Measurements from ENCODE around the gene GNL2. TPM values are rescaled to one million over a fixed set of nuclear protein-coding genes. Genes with fewer than 3 reads are reported as not detected.

The GNL2 gene
- total and polyA plus RNA-seq, 10 of the 15 experiments (the other 5 are each of a cell fraction or from before 2014, with no cell fraction given), result 64.2 to 167 (median 88.2) TPM

- Histone ChIP-seq H3K27ac (ENCODE audit: control insufficient read depth, insufficient read depth) (no peak overlapping the region), H3K9ac (ENCODE audit: control insufficient read depth, insufficient read depth, low read length) (no peak overlapping the region), H4K20me1 (ENCODE audit: control insufficient read depth, insufficient read depth) (no peaks in the 10 kb centered on the region; the same call in 1 of the 2 replicates), H3K27me3 (replicated peaks in 1 of 2; ENCODE audit: control insufficient read depth in 2 of 2, insufficient read depth in 2 of 2, low read length in 1 of 2) (no peaks in the 10 kb centered on the region), H3K79me2 (ENCODE audit: control insufficient read depth, insufficient read depth, low read length) (no peaks in the 10 kb centered on the region), H3K36me3 (ENCODE audit: control insufficient read depth in 2 of 2, insufficient read depth in 2 of 2, low read length in 1 of 2) (peaks cover 1 to 18% of the 10 kb centered on the region in 2 experiments; a peak in 2 of 4 replicates), H2AFZ (ENCODE audit: control insufficient read depth, low read depth, low read length) (no peak overlapping the region), H3K4me2 (ENCODE audit: control insufficient read depth, insufficient read depth) (no peak overlapping the region), H3K4me1 (ENCODE audit: control insufficient read depth, insufficient read depth, low read length) (no peaks in the 10 kb centered on the region), H3K4me3 (no peak overlapping the region), H3K9me3 (replicated peaks; ENCODE audit: control insufficient read depth, insufficient read depth, low read length) (no peaks in the 10 kb centered on the region)
- intact Hi-C loops (cut with micrococcal nuclease; ENCODE audit: unreplicated experiment), result no loop called here
- in situ Hi-C loops (cut with MboI), result no loop called here
- POLR2A ChIA-PET, result no interaction called here
- DNase-seq (ENCODE audit: low read depth, low spot score), result no peak
- WGBS (ENCODE audit: insufficient coverage, insufficient replicate concordance, low lambda C conversion rate, missing lambda C conversion rate), result 57% methylated on average over 4 of the region's 4 CpGs
- FAIRE-seq, result no peak
- BruUV-seq (replicated peaks), result no TSS peak
- RAD21 ChIA-PET (ENCODE audit: unreplicated experiment), result no interaction called here
- ATAC-seq, result no peak
- SMC1A ChIA-PET (ENCODE audit: uncharacterized antibody, unreplicated experiment), result no interaction called here
- CTCF ChIA-PET, result interaction anchor here (1.1 kb wide), 1 partner anchor 46 kb away, joined by 5 read pairs; no protein-coding TSS in a partner anchor
- no peak for TF ChIP-seq ZNF687 (IDR thresholded peaks at IDR 0.05)
- TF ChIP-seq BMI1 (IDR thresholded peaks at IDR 0.05; ENCODE audit: borderline replicate concordance), result no peak
- no peak for TF ChIP-seq GABPA (IDR thresholded peaks at IDR 0.05; ENCODE audit: low read depth)
- TF ChIP-seq NBN (IDR thresholded peaks at IDR 0.05), result no peak
- TF ChIP-seq E2F4 (IDR thresholded peaks at IDR 0.05; ENCODE audit: low read depth, low read length), result no peak
- TF ChIP-seq, protein P1, sequence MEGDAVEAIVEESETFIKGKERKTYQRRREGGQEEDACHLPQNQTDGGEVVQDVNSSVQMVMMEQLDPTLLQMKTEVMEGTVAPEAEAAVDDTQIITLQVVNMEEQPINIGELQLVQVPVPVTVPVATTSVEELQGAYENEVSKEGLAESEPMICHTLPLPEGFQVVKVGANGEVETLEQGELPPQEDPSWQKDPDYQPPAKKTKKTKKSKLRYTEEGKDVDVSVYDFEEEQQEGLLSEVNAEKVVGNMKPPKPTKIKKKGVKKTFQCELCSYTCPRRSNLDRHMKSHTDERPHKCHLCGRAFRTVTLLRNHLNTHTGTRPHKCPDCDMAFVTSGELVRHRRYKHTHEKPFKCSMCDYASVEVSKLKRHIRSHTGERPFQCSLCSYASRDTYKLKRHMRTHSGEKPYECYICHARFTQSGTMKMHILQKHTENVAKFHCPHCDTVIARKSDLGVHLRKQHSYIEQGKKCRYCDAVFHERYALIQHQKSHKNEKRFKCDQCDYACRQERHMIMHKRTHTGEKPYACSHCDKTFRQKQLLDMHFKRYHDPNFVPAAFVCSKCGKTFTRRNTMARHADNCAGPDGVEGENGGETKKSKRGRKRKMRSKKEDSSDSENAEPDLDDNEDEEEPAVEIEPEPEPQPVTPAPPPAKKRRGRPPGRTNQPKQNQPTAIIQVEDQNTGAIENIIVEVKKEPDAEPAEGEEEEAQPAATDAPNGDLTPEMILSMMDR (IDR thresholded peaks at IDR 0.05 in 2 of 3, conservative IDR thresholded peaks at IDR 0.05 in 1 of 3; ENCODE audit: control insufficient read depth in 2 of 3, extremely low read depth in 1 of 3, insufficient read depth in 1 of 3, low read depth in 3 of 3, low read length in 3 of 3), result no peak
- TF ChIP-seq CEBPB (IDR thresholded peaks at IDR 0.05; ENCODE audit: borderline replicate concordance in 1 of 2, low read depth in 2 of 2, low read length in 2 of 2), result no peak
- no peak for TF ChIP-seq RELA (IDR thresholded peaks at IDR 0.05; ENCODE audit: borderline replicate concordance, partially characterized antibody)
- TF ChIP-seq ZNF24 (IDR thresholded peaks at IDR 0.05), result no peak
- no peak for TF ChIP-seq HSF1 (IDR thresholded peaks at IDR 0.05; ENCODE audit: low read depth, low read length)
- TF ChIP-seq CHD4 (IDR thresholded peaks at IDR 0.05), result no peak
- TF ChIP-seq PML (IDR thresholded peaks at IDR 0.05; ENCODE audit: low read length), result no peak
- no peak for TF ChIP-seq SMARCA5 (IDR thresholded peaks at IDR 0.05)
- no peak for TF ChIP-seq CREM (IDR thresholded peaks at IDR 0.05; ENCODE audit: low read depth)
- TF ChIP-seq GATAD2B (conservative IDR thresholded peaks at IDR 0.05; ENCODE audit: low read depth), result no peak
- no peak for TF ChIP-seq SIN3A (IDR thresholded peaks at IDR 0.05; ENCODE audit: low read depth, low read length)
- TF ChIP-seq KLF5 (IDR thresholded peaks at IDR 0.05; ENCODE audit: partially characterized antibody), result no peak
Measured at GRCh38 chr1:37533317-37534093, 62.2 kb downstream of the GNL2 start.
